ENCODE results near the gene ZBTB39. TPM values are rescaled to one million over a fixed set of nuclear protein-coding genes. Genes with fewer than 3 reads are reported as not detected.
"Not testable (repeated sequence)": the region's sequence is repeated elsewhere in the genome, so short reads cannot be mapped to it uniquely, and the experiment has no call there.

ZBTB39 gene
- total RNA-seq, 2 donors from 2014 or later, result 4.2 to 4.7 TPM

DNA sequence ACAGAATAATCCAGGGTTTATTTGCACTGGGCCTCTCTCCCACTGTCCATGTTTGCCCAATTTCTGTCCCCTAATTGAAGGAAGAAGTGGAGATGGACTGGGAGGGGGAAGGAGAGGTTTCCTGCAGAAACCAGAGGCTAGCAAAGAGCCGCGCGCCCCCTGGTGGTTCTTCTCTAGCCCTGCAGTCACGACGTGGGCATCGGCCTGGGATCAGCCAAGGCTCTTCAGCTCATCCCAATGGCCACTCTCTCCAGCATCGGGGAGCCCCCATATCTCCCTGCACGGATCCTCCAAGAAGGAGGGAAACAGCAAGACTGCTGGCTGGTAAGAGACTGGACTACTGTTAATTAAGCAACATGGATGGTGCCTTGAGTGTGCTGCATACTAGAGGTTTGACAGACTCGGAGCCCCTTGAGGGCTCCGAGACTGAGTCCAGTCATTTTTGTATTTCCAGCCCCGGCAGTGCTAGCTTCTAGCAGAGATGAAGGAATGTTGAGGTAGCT lies 18.7 kb downstream of the ZBTB39 start:
- no peaks in the 10 kb centered on the region for H3K27me3 Mint-ChIP-seq
- no peak overlapping the region for H3K27ac Mint-ChIP-seq
- peak; percentile 72 for ATAC-seq (replicated peaks)
- no peak overlapping the region for H3K4me3 Mint-ChIP-seq
- no peaks in the 10 kb centered on the region for H3K36me3 Mint-ChIP-seq (ENCODE audit: low read depth)
- peaks cover 12% of the 10 kb centered on the region for H3K4me1 Mint-ChIP-seq
- H3K9me3 Mint-ChIP-seq, result no peaks in the 10 kb centered on the region

DNA sequence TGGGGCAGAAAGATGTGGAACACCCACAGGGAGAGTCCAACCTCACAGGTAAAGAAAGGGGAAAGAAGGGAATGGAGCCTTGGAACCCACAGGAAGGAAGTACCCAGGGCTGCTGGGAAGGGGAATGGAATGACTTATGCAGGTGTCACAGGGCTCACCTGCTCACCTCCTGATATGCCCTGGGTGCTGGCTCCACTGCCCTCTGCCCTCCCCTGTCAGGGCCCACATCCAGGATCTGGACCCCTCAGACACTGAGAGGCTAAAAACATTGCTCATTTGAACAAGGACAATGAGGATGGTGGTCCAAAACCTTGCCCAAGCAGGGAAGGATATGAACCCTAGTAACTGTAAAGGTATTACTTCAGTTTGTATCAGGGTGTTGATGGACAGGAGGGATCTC lies 19.3 kb downstream of the ZBTB39 start:
- no peaks in the 10 kb centered on the region for H3K36me3 Mint-ChIP-seq (ENCODE audit: low read depth)
- no peaks in the 10 kb centered on the region for H3K9me3 Mint-ChIP-seq
- no peak overlapping the region for H3K27ac Mint-ChIP-seq
- ATAC-seq (replicated peaks), result no peak
- peaks cover 12% of the 10 kb centered on the region for H3K4me1 Mint-ChIP-seq
- H3K4me3 Mint-ChIP-seq, result no peak overlapping the region
- no peaks in the 10 kb centered on the region for H3K27me3 Mint-ChIP-seq

DNA sequence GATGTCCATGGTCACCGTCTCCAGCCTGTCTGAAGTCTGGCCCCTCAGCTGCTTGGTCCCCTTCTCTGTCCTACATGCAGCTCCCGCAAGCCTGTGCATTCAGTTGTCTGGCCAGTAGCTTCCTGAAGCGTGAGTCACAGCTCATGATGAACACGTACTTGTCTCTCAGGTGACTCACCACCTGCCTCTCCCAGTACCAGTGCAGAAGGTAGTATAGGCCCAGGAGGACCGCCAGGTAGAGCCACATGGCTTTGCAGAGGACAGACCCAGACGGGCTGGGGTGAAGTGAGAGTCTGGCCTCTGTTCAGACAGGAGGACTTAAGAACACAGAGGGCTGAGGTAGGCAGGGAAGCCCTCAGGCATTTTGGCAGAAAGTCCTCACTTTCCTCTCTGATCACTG lies 20.6 kb downstream of the ZBTB39 start:
- ATAC-seq (replicated peaks), result peak; percentile 94
- not testable (repeated sequence) for H3K4me3 Mint-ChIP-seq; H3K36me3 Mint-ChIP-seq (ENCODE audit: low read depth); H3K9me3 Mint-ChIP-seq; H3K27me3 Mint-ChIP-seq; H3K4me1 Mint-ChIP-seq
- H3K27ac Mint-ChIP-seq, result peak overlapping the region; percentile 34

DNA sequence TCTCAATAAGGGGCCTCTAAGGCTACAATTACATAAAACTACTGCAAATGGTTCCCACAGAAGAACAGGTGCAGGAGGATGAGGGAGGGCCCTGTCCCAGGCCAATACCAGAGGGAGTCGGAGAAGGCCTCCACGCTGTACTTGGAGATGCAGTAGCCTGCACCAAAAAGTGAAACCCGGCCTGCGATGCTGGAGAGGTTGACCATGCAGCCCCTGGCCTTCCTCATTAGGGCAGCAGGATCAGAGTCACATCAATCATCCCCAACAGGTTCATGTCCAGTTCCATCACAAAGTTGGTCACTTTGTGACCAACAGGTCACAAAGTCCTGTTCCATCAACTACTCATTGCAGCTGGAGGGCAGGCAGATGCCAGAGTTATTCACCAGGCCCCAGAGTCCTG lies 23.0 kb downstream of the ZBTB39 start:
- Mint-ChIP-seq H3K4me1 (no peaks in the 10 kb centered on the region), H3K27ac (no peak overlapping the region), H3K27me3 (no peaks in the 10 kb centered on the region), H3K9me3 (no peaks in the 10 kb centered on the region), H3K36me3 (ENCODE audit: low read depth) (no peaks in the 10 kb centered on the region), H3K4me3 (no peak overlapping the region)
- ATAC-seq (replicated peaks), result no peak

DNA sequence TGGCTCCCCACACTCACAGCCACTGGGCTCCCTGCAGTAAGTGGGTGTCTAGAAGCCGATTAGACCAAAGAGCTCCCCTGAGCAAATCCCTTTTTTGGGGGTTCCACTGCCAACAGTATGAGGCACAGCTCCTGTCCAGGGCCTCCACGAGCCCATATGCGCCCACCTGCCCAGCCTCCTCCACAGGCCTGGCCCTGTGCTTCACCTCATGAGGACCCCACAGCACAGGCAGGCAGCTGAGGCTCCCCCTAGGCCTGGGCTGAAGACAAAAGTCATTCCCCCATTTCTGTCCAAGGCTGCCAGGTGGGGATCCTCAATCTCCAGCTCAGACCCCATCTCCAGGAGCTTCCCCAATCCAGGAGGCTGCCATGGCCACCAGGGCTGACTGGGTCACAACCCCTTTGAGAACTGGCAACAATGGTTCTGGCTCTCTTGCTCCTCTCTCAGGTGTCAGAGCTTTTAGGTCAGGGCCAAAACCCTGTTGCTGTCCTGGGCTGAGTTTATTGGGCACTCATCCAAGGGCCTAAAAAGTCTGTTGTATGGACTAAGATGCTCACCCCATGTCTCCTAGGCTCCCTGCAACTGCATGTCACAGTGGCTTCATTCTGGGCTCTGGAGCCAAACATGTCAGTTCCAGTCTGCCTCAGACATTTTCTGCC lies 23.6 kb downstream of the ZBTB39 start:
- not testable (repeated sequence) for H3K4me3 Mint-ChIP-seq; ATAC-seq (replicated peaks); H3K27ac Mint-ChIP-seq; H3K36me3 Mint-ChIP-seq (ENCODE audit: low read depth); H3K9me3 Mint-ChIP-seq; H3K4me1 Mint-ChIP-seq; H3K27me3 Mint-ChIP-seq

DNA sequence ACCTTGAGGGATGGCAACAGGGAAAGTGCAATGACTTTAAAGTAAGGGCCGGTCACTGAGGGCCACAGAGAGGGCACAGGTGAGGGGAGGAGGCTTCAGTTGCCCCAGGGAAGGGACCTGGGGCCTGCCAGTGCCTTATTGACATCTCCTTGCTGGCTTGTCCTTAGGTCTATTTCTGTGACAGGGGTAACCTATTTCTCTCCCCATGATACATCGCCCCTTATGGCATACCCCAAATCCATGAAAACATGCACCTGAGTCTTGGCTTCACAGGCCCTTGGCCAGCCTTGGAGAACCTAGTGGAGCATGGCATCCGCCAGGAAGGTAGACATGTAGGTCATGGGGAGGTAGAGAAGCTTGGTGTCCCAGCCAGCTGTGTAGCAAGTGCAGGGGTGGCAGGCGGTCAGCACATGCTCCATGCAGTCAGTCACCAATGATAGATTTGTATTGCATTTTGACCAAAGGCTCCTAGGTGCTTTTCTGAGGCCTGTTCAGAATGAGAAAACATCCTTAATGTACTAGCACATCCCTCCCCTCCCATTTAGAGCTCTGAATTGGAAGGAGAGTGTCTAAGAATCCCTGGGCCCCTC lies 25.3 kb downstream of the ZBTB39 start:
- no peak overlapping the region for H3K4me3 Mint-ChIP-seq
- no peaks in the 10 kb centered on the region for H3K36me3 Mint-ChIP-seq (ENCODE audit: low read depth)
- no peak overlapping the region for H3K27ac Mint-ChIP-seq
- H3K9me3 Mint-ChIP-seq, result no peaks in the 10 kb centered on the region
- ATAC-seq (replicated peaks), result no peak
- no peaks in the 10 kb centered on the region for H3K4me1 Mint-ChIP-seq
- no peaks in the 10 kb centered on the region for H3K27me3 Mint-ChIP-seq

DNA sequence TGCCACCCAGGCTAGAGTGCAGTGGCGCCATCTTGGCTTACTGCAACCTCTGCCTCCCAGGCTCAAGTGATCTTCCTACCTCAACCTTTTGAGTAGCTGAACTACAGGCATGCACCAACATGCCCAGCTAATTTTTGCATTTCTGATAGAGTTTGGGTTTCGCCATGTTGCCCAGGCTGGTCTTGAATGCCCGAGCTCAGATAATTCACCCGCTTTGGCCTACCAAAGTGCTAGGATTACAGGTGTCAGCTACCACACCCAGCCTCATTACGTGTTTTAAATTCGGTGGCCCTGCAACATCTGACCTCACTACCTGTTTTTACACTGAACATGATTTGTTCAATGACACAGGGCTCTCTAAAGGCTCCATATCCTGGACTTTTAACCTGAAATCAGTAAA lies 26.1 kb downstream of the ZBTB39 start:
- H3K4me3 Mint-ChIP-seq, result no peak overlapping the region
- H3K27ac Mint-ChIP-seq, result no peak overlapping the region
- no peak for ATAC-seq (replicated peaks)
- H3K9me3 Mint-ChIP-seq, result no peaks in the 10 kb centered on the region
- H3K36me3 Mint-ChIP-seq (ENCODE audit: low read depth), result no peaks in the 10 kb centered on the region
- H3K4me1 Mint-ChIP-seq, result no peaks in the 10 kb centered on the region
- H3K27me3 Mint-ChIP-seq, result no peaks in the 10 kb centered on the region

DNA sequence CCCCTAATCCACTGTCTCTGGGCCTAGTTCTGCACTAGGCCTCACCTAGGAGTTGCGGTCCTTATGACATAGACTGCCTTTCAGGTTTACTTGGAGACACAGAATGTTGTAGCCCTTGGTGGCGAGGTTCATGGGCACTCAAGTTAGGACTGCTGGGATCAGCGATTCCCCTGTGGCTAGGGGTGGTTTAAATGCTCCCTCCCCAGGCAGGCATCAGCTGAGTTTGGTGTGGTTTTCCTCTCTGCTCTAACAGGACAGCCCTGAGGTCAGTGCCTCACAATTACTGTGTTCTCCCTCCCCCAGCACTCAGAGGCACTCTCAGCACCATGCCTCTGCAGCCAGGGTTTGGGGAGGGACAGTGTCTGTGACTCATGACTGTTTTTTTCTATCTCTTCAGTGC lies 26.7 kb downstream of the ZBTB39 start:
- Mint-ChIP-seq H3K4me1 (no peaks in the 10 kb centered on the region), H3K9me3 (no peaks in the 10 kb centered on the region), H3K36me3 (ENCODE audit: low read depth) (no peaks in the 10 kb centered on the region), H3K4me3 (no peak overlapping the region), H3K27ac (no peak overlapping the region), H3K27me3 (no peaks in the 10 kb centered on the region)
- no peak for ATAC-seq (replicated peaks)

DNA sequence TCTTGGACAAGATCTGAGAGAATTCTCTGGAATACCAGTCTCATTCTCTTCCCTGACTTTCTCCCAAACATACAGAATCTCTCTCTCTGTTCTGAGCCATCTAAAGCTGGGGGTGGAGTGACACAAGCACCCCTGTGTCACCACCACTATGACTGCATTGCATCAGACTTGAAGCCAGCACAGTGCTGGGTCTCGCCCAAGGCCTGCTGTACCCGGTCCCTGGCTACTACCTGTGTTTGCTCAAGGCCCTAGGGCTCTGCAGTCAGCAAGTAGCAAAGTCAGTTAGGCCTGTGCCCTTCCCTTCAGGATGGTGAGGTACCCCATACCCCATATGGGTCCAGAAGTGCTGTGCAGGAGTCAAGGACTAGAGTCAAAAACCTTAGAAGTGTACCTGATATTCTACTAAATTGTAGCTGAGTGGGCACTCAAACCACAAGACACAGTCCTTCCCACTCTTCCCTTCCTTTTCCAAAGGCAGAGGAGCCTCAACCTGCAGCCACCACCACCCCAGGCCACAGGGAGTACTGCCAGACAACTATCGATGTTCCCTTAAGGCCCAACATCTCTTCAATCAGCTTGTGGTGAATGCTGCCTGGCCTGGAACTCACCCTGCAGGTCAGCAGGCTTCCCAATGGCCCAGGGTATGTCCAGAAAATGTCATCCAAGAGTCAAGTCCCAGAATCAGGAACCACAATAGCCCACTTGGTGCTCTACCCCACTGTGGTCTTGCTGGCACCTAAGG lies 27.8 kb downstream of the ZBTB39 start:
- Mint-ChIP-seq H3K27me3 (no peaks in the 10 kb centered on the region), H3K4me3 (no peak overlapping the region), H3K27ac (no peak overlapping the region), H3K36me3 (ENCODE audit: low read depth) (no peaks in the 10 kb centered on the region), H3K9me3 (no peaks in the 10 kb centered on the region), H3K4me1 (no peaks in the 10 kb centered on the region)
- ATAC-seq (replicated peaks), result no peak

DNA sequence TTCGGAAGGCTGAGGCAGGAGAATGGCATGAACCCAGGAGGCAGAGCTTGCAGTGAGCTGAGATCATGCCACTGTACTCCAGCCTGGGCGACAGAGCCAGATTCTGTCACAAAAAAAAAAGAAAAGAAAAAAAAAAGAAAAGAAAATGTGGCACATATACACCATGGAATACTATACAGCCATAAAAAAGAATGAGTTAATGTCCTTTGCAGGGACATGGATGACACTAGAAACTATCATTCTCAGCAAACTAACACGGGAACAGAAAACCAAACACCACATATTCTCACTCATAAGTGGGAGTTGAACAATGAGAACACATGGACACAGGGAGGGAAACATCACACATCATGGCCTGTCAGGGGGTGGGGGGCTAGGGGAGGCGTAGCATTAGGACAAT lies 29.0 kb downstream of the ZBTB39 start:
- not testable (repeated sequence) for H3K27ac Mint-ChIP-seq; H3K27me3 Mint-ChIP-seq; H3K4me1 Mint-ChIP-seq; H3K36me3 Mint-ChIP-seq (ENCODE audit: low read depth); H3K4me3 Mint-ChIP-seq; H3K9me3 Mint-ChIP-seq; ATAC-seq (replicated peaks)

DNA sequence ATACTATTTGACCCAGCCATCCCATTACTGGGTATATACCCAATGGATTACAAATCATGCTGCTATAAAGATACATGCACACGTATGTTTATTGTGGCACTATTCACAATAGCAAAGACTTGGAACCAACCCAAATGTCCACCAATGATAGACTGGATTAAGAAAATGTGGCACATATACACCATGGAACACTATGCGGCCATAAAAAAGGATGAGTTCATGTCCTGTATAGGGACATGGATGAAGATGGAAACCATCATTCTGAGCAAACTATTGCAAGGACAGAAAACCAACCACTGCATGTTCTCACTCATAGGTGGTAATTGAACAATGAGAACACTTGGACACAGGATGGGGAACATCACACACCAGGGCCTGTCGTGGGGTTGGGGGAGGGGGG lies 32.1 kb downstream of the ZBTB39 start:
- H3K4me3 Mint-ChIP-seq, H3K9me3 Mint-ChIP-seq, H3K4me1 Mint-ChIP-seq: not testable (repeated sequence)

DNA sequence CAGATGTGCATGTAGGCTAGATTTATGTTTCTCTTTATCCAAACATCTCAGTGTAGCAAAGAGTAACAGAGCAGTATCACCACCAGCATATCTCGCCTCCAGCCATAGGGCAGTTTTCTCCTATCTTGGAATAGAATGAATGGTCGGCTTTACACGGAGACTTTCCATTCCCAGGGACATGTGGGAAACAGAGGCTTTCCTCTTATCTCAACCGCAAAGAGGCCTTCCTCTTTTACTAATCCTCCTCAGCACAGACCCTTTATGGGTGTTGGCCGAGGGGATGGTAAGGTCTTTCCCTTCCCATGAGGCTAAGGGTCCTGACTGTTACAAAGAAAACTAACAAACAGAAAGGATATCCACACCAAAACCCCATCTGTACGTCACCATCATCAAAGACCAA lies 37.4 kb downstream of the ZBTB39 start:
- H3K4me1 Mint-ChIP-seq; H3K27ac Mint-ChIP-seq; H3K4me3 Mint-ChIP-seq; H3K36me3 Mint-ChIP-seq (ENCODE audit: low read depth); H3K27me3 Mint-ChIP-seq; ATAC-seq (replicated peaks); H3K9me3 Mint-ChIP-seq: not testable (repeated sequence)

More for the DNA sequence above, 32.1 kb downstream of the ZBTB39 start:
- not testable (repeated sequence) for ATAC-seq (replicated peaks); H3K27me3 Mint-ChIP-seq; H3K27ac Mint-ChIP-seq; H3K36me3 Mint-ChIP-seq (ENCODE audit: low read depth)

DNA sequence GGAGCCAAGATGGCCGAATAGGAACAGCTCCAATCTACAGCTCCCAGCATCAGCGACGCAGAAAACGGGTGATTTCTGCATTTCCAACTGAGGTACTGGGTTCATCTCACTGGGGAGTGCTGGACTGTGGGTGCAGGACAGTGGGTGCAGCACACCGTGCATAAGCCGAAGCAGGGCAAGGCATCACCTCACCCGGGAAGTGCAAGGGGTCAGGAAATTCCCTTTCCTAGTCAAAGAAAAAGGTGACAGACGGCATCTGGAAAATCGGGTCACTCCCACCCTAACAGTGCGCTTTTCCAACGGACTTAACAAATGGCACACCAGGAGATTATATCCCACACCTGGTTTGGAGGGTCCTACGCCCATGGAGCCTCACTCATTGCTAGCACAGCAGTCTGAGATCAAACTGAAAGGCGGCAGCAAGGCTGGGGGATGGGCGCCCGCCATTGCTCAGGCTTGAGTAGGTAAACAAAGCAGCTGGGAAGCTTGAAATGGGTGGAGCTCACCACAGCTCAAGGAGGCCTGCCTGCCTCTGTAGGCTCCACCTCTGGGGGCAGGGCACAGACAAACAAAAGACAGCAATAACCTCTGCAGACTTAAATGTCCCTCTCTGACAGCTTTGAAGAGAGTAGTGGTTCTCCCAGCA lies 40.2 kb downstream of the ZBTB39 start:
- H3K27me3 Mint-ChIP-seq; H3K27ac Mint-ChIP-seq; ATAC-seq (replicated peaks); H3K4me3 Mint-ChIP-seq; H3K9me3 Mint-ChIP-seq; H3K4me1 Mint-ChIP-seq; H3K36me3 Mint-ChIP-seq (ENCODE audit: low read depth): not testable (repeated sequence)

DNA sequence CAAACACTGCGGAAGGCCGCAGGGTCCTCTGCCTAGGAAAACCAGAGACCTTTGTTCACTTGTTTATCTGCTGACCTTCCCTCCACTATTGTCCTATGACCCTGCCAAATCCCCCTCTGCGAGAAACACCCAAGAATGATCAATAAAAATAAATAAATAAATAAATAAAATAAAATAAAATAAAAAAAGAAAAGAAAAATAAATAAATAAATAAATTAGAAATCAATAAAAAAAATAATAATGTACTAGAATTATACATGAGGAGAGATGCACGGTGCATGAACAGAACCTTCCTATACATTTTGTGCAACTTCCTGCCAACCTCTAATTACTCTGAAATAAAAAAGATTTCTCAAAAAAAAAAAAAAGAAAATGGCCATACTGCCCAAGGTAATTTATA lies 41.2 kb downstream of the ZBTB39 start:
- not testable (repeated sequence) for H3K4me3 Mint-ChIP-seq; H3K27me3 Mint-ChIP-seq; H3K9me3 Mint-ChIP-seq; H3K27ac Mint-ChIP-seq; H3K36me3 Mint-ChIP-seq (ENCODE audit: low read depth); H3K4me1 Mint-ChIP-seq; ATAC-seq (replicated peaks)

DNA sequence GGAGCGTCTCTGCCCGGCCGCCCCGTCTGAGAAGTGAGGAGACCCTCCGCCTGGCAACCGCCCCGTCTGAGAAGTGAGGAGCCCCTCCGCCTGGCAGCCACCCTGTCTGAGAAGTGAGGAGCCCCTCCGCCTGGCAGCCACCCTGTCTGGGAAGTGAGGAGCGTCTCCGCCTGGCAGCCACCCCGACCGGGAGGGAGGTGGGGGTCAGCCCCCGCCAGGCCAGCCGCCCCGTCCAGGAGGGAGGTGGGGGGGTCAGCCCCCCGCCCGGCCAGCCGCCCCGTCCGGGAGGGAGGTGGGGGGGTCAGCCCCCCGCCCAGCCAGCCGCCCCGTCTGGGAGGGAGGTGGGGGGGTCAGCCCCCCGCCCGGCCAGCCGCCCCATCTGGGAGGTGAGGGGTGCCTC lies 42.8 kb downstream of the ZBTB39 start:
- not testable (repeated sequence) for H3K9me3 Mint-ChIP-seq; H3K27me3 Mint-ChIP-seq; H3K4me1 Mint-ChIP-seq; ATAC-seq (replicated peaks); H3K27ac Mint-ChIP-seq; H3K36me3 Mint-ChIP-seq (ENCODE audit: low read depth); H3K4me3 Mint-ChIP-seq
